Trophoblast cell (in vitro differentiated cells and primary cell): ENCODE data around the gene CCDC34.

Experiments
- DNase-seq, 2 donors: peaks; one replicate each; pipeline ENCODE4 v3.0.0-alpha.2; 2016
- H2AFZ ChIP-seq: 2 replicates; pipeline ENCODE4 v1.6.1; 2013; ENCODE audit warnings: low read length, moderate library complexity, mild to moderate bottlenecking; ENCODE audit not compliant: insufficient read depth, poor library complexity
- H2AK5ac ChIP-seq: 2 replicates; pipeline ENCODE4 v1.6.1; 2013; ENCODE audit warnings: mild to moderate bottlenecking, low read length
- H2BK120ac ChIP-seq: 2 replicates; pipeline ENCODE4 v1.6.1; 2013; ENCODE audit warnings: low read length, mild to moderate bottlenecking, moderate library complexity; ENCODE audit not compliant: insufficient read depth, poor library complexity
- H2BK12ac ChIP-seq: 2 replicates; pipeline ENCODE4 v1.6.1; 2013; ENCODE audit warnings: mild to moderate bottlenecking, low read length, moderate library complexity
- H2BK5ac ChIP-seq: 2 replicates; pipeline ENCODE4 v1.6.1; 2013; ENCODE audit warnings: low read length, low read depth, moderate library complexity, mild to moderate bottlenecking; ENCODE audit not compliant: poor library complexity
- H3K14ac ChIP-seq: 2 replicates; pipeline ENCODE4 v1.6.1; 2013; ENCODE audit warnings: mild to moderate bottlenecking, low read length
- H3K18ac ChIP-seq: 2 replicates; pipeline ENCODE4 v1.6.1; 2013; ENCODE audit warnings: mild to moderate bottlenecking, low read length
- H3K23ac ChIP-seq: 2 replicates; pipeline ENCODE4 v1.6.1; 2013; ENCODE audit warnings: low read length
- H3K27ac ChIP-seq: 2 replicates; pipeline ENCODE4 v1.5.1; 2013; ENCODE audit warnings: low read depth, mild to moderate bottlenecking, inconsistent platforms, low read length, moderate library complexity
- H3K27me3 ChIP-seq: 2 replicates; pipeline ENCODE4 v1.6.1; 2013; ENCODE audit warnings: inconsistent platforms, mild to moderate bottlenecking, low read length, moderate library complexity; ENCODE audit not compliant: insufficient read depth
- H3K36me3 ChIP-seq, 2 experiments: 1 replicate in 1 of 2; 2 replicates in 1 of 2; pipeline ENCODE4 v1.6.1; 2013; ENCODE audit warnings: low read length in 2 of 2, mild to moderate bottlenecking in 2 of 2, moderate library complexity in 1 of 2; ENCODE audit not compliant: insufficient read depth in 2 of 2, control insufficient read depth in 1 of 2
- H3K4ac ChIP-seq: 2 replicates; pipeline ENCODE4 v1.6.1; 2013; ENCODE audit warnings: low read depth, mild to moderate bottlenecking, low read length, moderate library complexity
- H3K4me1 ChIP-seq, 2 experiments: 1 replicate in 1 of 2; 2 replicates in 1 of 2; pipeline ENCODE4 v1.6.1; 2013; ENCODE audit warnings: low read length in 2 of 2, mild to moderate bottlenecking in 2 of 2, moderate library complexity in 1 of 2; ENCODE audit not compliant: insufficient read depth in 2 of 2, control insufficient read depth in 1 of 2
- H3K4me2 ChIP-seq: 2 replicates; pipeline ENCODE4 v1.6.1; 2013; ENCODE audit warnings: inconsistent platforms, mild to moderate bottlenecking, low read length, moderate library complexity
- H3K4me3 ChIP-seq: 2 replicates; pipeline ENCODE4 v1.5.1; 2013; ENCODE audit warnings: mild to moderate bottlenecking, low read depth, low read length, inconsistent platforms
- H3K79me1 ChIP-seq: one replicate; pipeline ENCODE4 v1.6.1; 2013; ENCODE audit warnings: low read length
- H3K79me2 ChIP-seq: 2 replicates; pipeline ENCODE4 v1.6.1; 2013; ENCODE audit warnings: low read length, mild to moderate bottlenecking; ENCODE audit not compliant: control insufficient read depth, insufficient read depth, poor library complexity
- H3K9ac ChIP-seq: 2 replicates; pipeline ENCODE4 v1.6.1; 2013; ENCODE audit warnings: mild to moderate bottlenecking, low read length
- H3K9me3 ChIP-seq: 2 replicates; pipeline ENCODE4 v1.6.1; 2013; ENCODE audit warnings: low read depth, mild to moderate bottlenecking, control low read depth, inconsistent platforms, low read length; ENCODE audit not compliant: insufficient read depth
- H4K12ac ChIP-seq: 2 replicates; pipeline ENCODE4 v1.6.1; 2013; ENCODE audit warnings: low read depth, mild to moderate bottlenecking, low read length, moderate library complexity
- H4K8ac ChIP-seq: 2 replicates; pipeline ENCODE4 v1.6.1; 2013; ENCODE audit warnings: low read depth, mild to moderate bottlenecking, low read length, moderate library complexity
- H4K91ac ChIP-seq: one replicate; pipeline ENCODE4 v1.6.1; 2013; ENCODE audit warnings: low read depth, mild to moderate bottlenecking, low read length, moderate library complexity
- WGBS: extraction: QIAGEN DNeasy Blood & Tissue Kit; methylation state at CpG from one replicate; pipeline ENCODE4 v1.1.7; 2013; ENCODE audit warnings: missing lambda C conversion rate; ENCODE audit not compliant: insufficient read length, insufficient coverage; ENCODE audit errors: extremely low coverage; 5-methylcytosine and 5-hydroxymethylcytosine counted together

Gene CCDC34

GRCh38 chr11:27401833-27402316 is 38.9 kb upstream of the CCDC34 start:
- no peaks in the 10 kb centered on the region for H3K79me1 ChIP-seq
- H3K27ac ChIP-seq: no peak overlapping the region
- DNase-seq: no peak
- no peaks in the 10 kb centered on the region for H3K36me3 ChIP-seq
- H2AFZ ChIP-seq: no peak overlapping the region
- no peaks in the 10 kb centered on the region for H3K9me3 ChIP-seq
- H3K4me1 ChIP-seq: peaks cover 8 to 14% of the 10 kb centered on the region in 2 experiments
- no CpG with 5 or more reads among the region's 5 CpGs for WGBS
- H3K14ac ChIP-seq: no peak overlapping the region
- no peak overlapping the region for H4K8ac ChIP-seq
- no peaks in the 10 kb centered on the region for H3K79me2 ChIP-seq
- no peak overlapping the region for H3K18ac ChIP-seq
- no peak overlapping the region for H3K23ac ChIP-seq
- no peak overlapping the region for H4K91ac ChIP-seq
- H3K27me3 ChIP-seq: no peaks in the 10 kb centered on the region
- no peak overlapping the region for H3K9ac ChIP-seq
- H4K12ac ChIP-seq: no peak overlapping the region
- H3K4me3 ChIP-seq: no peak overlapping the region
- H2BK120ac ChIP-seq: no peak overlapping the region
- no peak overlapping the region for H3K4me2 ChIP-seq
- H3K4ac ChIP-seq: no peak overlapping the region
- no peak overlapping the region for H2BK5ac ChIP-seq
- H2BK12ac ChIP-seq: no peak overlapping the region
- H2AK5ac ChIP-seq: no peak overlapping the region

- H3K4me2 ChIP-seq: no peak overlapping the region
- no peak overlapping the region for H3K4me3 ChIP-seq
- no peak overlapping the region for H4K91ac ChIP-seq
- WGBS: no CpG with 5 or more reads among the region's 5 CpGs
- no peak overlapping the region for H4K8ac ChIP-seq
- no peak overlapping the region for H2AK5ac ChIP-seq
- no peak overlapping the region for H2BK120ac ChIP-seq
- no peak overlapping the region for H3K9ac ChIP-seq
- H3K79me2 ChIP-seq: no peaks in the 10 kb centered on the region
- no peaks in the 10 kb centered on the region for H3K79me1 ChIP-seq
- no peaks in the 10 kb centered on the region for H3K36me3 ChIP-seq
- H3K4ac ChIP-seq: no peak overlapping the region
- H4K12ac ChIP-seq: no peak overlapping the region
- no peak overlapping the region for H2BK12ac ChIP-seq
- H3K27me3 ChIP-seq: no peaks in the 10 kb centered on the region
- no peak overlapping the region for H3K14ac ChIP-seq
- H3K4me1 ChIP-seq: peaks cover 8 to 15% of the 10 kb centered on the region in 2 experiments
- H3K9me3 ChIP-seq: no peaks in the 10 kb centered on the region
- no peak overlapping the region for H3K18ac ChIP-seq
- no peak overlapping the region for H2AFZ ChIP-seq
- peak in 1 of 2 donors; percentile 56 for DNase-seq
- no peak overlapping the region for H3K27ac ChIP-seq
- H3K23ac ChIP-seq: no peak overlapping the region
- no peak overlapping the region for H2BK5ac ChIP-seq
These were observed 38.3 kb upstream of the CCDC34 start for GRCh38 chr11:27401280-27401832.

- H3K18ac ChIP-seq: no peak overlapping the region
- H3K27me3 ChIP-seq: no peaks in the 10 kb centered on the region
- no peak overlapping the region for H3K9ac ChIP-seq
- WGBS: no CpG with 5 or more reads among the region's 3 CpGs
- H3K23ac ChIP-seq: no peak overlapping the region
- H3K36me3 ChIP-seq: no peaks in the 10 kb centered on the region
- peak overlapping the region; percentile 29 for H4K91ac ChIP-seq
- no peak overlapping the region for H2AFZ ChIP-seq
- H3K4me1 ChIP-seq: peaks cover 20 to 24% of the 10 kb centered on the region in 2 experiments
- no peak for DNase-seq
- H3K9me3 ChIP-seq: no peaks in the 10 kb centered on the region
- peak overlapping the region; percentile 6 for H2BK5ac ChIP-seq
- H3K4ac ChIP-seq: no peak overlapping the region
- H4K12ac ChIP-seq: no peak overlapping the region
- peak overlapping the region; percentile 30 for H2BK120ac ChIP-seq
- no peak overlapping the region for H3K4me3 ChIP-seq
- no peak overlapping the region for H3K27ac ChIP-seq
- no peak overlapping the region for H3K4me2 ChIP-seq
- H2AK5ac ChIP-seq: no peak overlapping the region
- H3K79me1 ChIP-seq: peaks cover 4% of the 10 kb centered on the region
- no peak overlapping the region for H3K14ac ChIP-seq
- H2BK12ac ChIP-seq: no peak overlapping the region
- H3K79me2 ChIP-seq: peaks cover 2% of the 10 kb centered on the region
- no peak overlapping the region for H4K8ac ChIP-seq
These were observed 35.4 kb upstream of the CCDC34 start for GRCh38 chr11:27398400-27398770.

- Histone ChIP-seq H2AFZ (no peak overlapping the region), H3K4me3 (no peak overlapping the region), H3K14ac (no peak overlapping the region), H3K18ac (no peak overlapping the region), H3K9ac (no peak overlapping the region), H3K36me3 (no peaks in the 10 kb centered on the region), H4K91ac (no peak overlapping the region), H3K79me1 (peaks cover 4% of the 10 kb centered on the region), H2AK5ac (no peak overlapping the region), H3K23ac (no peak overlapping the region), H2BK120ac (no peak overlapping the region), H4K8ac (no peak overlapping the region), H4K12ac (no peak overlapping the region), H3K4me1 (peaks cover 20 to 24% of the 10 kb centered on the region in 2 experiments), H3K9me3 (no peaks in the 10 kb centered on the region), H2BK12ac (no peak overlapping the region), H3K4ac (no peak overlapping the region), H3K27me3 (no peaks in the 10 kb centered on the region), H3K79me2 (peaks cover 2% of the 10 kb centered on the region), H2BK5ac (no peak overlapping the region), H3K27ac (no peak overlapping the region), H3K4me2 (no peak overlapping the region)
- DNase-seq: peak in 1 of 2 donors; percentile 45
- no CpG with 5 or more reads among the region's 9 CpGs for WGBS
These were observed 34.8 kb upstream of the CCDC34 start for GRCh38 chr11:27397624-27398399.
